ENCODE measurements around the gene TCIRG1.

The TCIRG1 gene

GRCh38 chr11:68053117-68053516 is 14.3 kb downstream of the TCIRG1 start:
- Histone ChIP-seq H3K36me3 (ENCODE audit: low read length) (no peaks in the 10 kb centered on the region), H3K79me2 (ENCODE audit: insufficient read depth, low read length) (no peaks in the 10 kb centered on the region), H3K4me2 (ENCODE audit: low read depth, low read length, poor library complexity, severe bottlenecking) (no peak overlapping the region), H3K9me2 (replicated peaks; ENCODE audit: insufficient read depth, low read length) (no peaks in the 10 kb centered on the region), H3F3A (ENCODE audit: insufficient read depth) (0 out of 2 replicates have a peak, but pooled peaks cover 3% of the 10 kb centered on the region), H2AFZ (ENCODE audit: low read depth, low read length, severe bottlenecking) (no peak overlapping the region), H3K27me3 (ENCODE audit: low read length) (no peaks in the 10 kb centered on the region), H4K20me1 (ENCODE audit: low read depth, low read length) (no peaks in the 10 kb centered on the region), H3K9ac (ENCODE audit: low read length) (no peak overlapping the region), H3K27ac (ENCODE audit: low read depth, low read length) (no peak overlapping the region), H3K9me3 (ENCODE audit: insufficient read depth, low read length) (no peaks in the 10 kb centered on the region), H3K4me3 (ENCODE audit: insufficient read depth, low read length, poor library complexity, severe bottlenecking) (no peak overlapping the region)
- TF ChIP-seq EZH2phosphoT487 (conservative IDR thresholded peaks at IDR 0.05; ENCODE audit: low read length) (no peak), CTCF (IDR thresholded peaks at IDR 0.05; ENCODE audit: insufficient read depth, low read length, poor library complexity, severe bottlenecking) (no peak)

GRCh38 chr11:68053981-68054812 is 15.4 kb downstream of the TCIRG1 start:
- no peak overlapping the region for H3K27ac ChIP-seq (ENCODE audit: low read depth, low read length)
- TF ChIP-seq EZH2phosphoT487 (conservative IDR thresholded peaks at IDR 0.05; ENCODE audit: low read length) (no peak), CTCF (IDR thresholded peaks at IDR 0.05; ENCODE audit: insufficient read depth, low read length, poor library complexity, severe bottlenecking) (no peak)
- no peaks in the 10 kb centered on the region for H3K9me2 ChIP-seq (replicated peaks; ENCODE audit: insufficient read depth, low read length)
- H3K27me3 ChIP-seq (ENCODE audit: low read length), result no peaks in the 10 kb centered on the region
- H3K36me3 ChIP-seq (ENCODE audit: low read length), result no peaks in the 10 kb centered on the region; the same call in 1 of the 2 replicates
- H3K9ac ChIP-seq (ENCODE audit: low read length), result no peak overlapping the region
- 0 out of 2 replicates have a peak, but pooled peaks cover 3% of the 10 kb centered on the region for H3F3A ChIP-seq (ENCODE audit: insufficient read depth)
- no peaks in the 10 kb centered on the region for H3K79me2 ChIP-seq (ENCODE audit: insufficient read depth, low read length)
- H3K4me2 ChIP-seq (ENCODE audit: low read depth, low read length, poor library complexity, severe bottlenecking), result no peak overlapping the region
- no peaks in the 10 kb centered on the region for H4K20me1 ChIP-seq (ENCODE audit: low read depth, low read length)
- H2AFZ ChIP-seq (ENCODE audit: low read depth, low read length, severe bottlenecking), result no peak overlapping the region
- H3K9me3 ChIP-seq (ENCODE audit: insufficient read depth, low read length), result no peaks in the 10 kb centered on the region
- H3K4me3 ChIP-seq (ENCODE audit: insufficient read depth, low read length, poor library complexity, severe bottlenecking), result no peak overlapping the region

GRCh38 chr11:68056317-68057285 is 17.8 kb downstream of the TCIRG1 start:
- TF ChIP-seq EZH2phosphoT487 (conservative IDR thresholded peaks at IDR 0.05; ENCODE audit: low read length), result no peak
- no peak for TF ChIP-seq CTCF (IDR thresholded peaks at IDR 0.05; ENCODE audit: insufficient read depth, low read length, poor library complexity, severe bottlenecking)
- Histone ChIP-seq H4K20me1 (ENCODE audit: low read depth, low read length) (no peaks in the 10 kb centered on the region), H3K27ac (ENCODE audit: low read depth, low read length) (no peak overlapping the region)

More at GRCh38 chr11:68056317-68057285, 17.8 kb downstream of the TCIRG1 start:
- H3K9me2 ChIP-seq (replicated peaks; ENCODE audit: insufficient read depth, low read length), result no peaks in the 10 kb centered on the region
- no peak overlapping the region for H2AFZ ChIP-seq (ENCODE audit: low read depth, low read length, severe bottlenecking)
- H3F3A ChIP-seq (ENCODE audit: insufficient read depth), result 0 out of 2 replicates have a peak, but pooled peaks cover 3% of the 10 kb centered on the region
- no peak overlapping the region for H3K4me2 ChIP-seq (ENCODE audit: low read depth, low read length, poor library complexity, severe bottlenecking)
- H3K9ac ChIP-seq (ENCODE audit: low read length), result no peak overlapping the region
- no peak overlapping the region for H3K4me3 ChIP-seq (ENCODE audit: insufficient read depth, low read length, poor library complexity, severe bottlenecking)
- no peaks in the 10 kb centered on the region for H3K79me2 ChIP-seq (ENCODE audit: insufficient read depth, low read length)
- no peaks in the 10 kb centered on the region; the same call in 1 of the 2 replicates for H3K36me3 ChIP-seq (ENCODE audit: low read length)
- no peaks in the 10 kb centered on the region for H3K9me3 ChIP-seq (ENCODE audit: insufficient read depth, low read length)
- H3K27me3 ChIP-seq (ENCODE audit: low read length), result no peaks in the 10 kb centered on the region

All from SU-DHL-6 (cell line).